Left lobe of liver (tissue), 2 donors: ENCODE data around the gene IGF2. TPM values are rescaled to one million over a fixed set of nuclear protein-coding genes. Genes with fewer than 3 reads are reported as not detected.
A peak's percentile ranks its signal among the peaks of the same experiment; 100 is the strongest.

Experiments used
- ATAC-seq: fragments of 200-7000 bp; cut with Tn5 transposase; one replicate; pipeline ENCODE4 v1.9.1; 2020; ENCODE audit warnings: mild to moderate bottlenecking, moderate library complexity
- DNase-seq: peaks from one replicate; pipeline ENCODE4 v3.0.0-alpha.2; 2020; ENCODE audit warnings: low spot score
- total RNA-seq: library from RNA; stranded (reverse); gene quantifications from one replicate; pipeline ENCODE4 v1.2.1, GENCODE V29; 2021
- donor health status: DM: no; HTN: no; CAD: no; lungs with moderate emphysema.
- donor health status: DM: no; HTN: yes; CAD: no.

IGF2 gene
- total RNA-seq, 1 donor from 2014 or later, result 254 TPM

DNA sequence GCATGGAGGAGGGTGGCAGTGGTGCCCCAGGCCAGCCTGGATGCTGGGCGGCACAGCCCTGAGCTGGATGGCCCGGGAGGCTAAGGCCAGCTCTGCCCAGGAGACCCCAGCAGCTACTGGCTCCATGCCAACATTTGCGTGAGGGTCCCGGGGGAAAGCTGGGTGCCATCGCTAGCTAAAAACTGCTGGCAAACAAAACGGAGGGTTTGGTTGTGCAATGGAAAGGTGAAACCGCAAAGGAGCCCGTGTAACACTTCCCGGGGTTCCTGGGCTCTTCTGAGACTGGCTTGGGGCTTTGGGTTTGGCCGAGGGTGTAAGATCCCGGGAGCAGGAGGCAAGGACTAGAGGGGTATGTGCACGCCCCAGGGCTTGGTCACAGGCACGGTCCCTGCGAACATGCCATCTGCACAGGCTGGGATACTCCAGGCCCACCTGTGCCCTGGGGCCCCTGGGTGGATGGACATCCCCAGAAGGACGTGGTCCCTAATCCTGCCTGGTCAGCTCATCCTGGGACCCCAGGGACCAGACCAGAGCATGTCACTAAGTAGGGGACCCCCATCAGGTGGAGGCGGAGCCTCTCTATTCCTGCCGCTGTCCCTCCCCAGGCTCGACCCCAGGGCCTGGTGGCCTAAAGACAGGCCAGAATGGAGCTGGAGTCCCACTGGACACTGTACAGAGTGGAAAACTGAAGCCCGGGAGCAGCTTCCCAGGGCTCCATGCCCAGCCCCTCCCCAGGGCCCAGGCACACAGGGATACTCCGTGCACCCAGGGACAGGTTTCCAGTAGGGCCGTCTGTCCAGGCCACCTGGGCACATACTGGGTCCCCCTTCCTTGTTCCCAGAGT, 44.6 kb downstream of the IGF2 start:
- DNase-seq (no peak), ATAC-seq (no peak)

DNA sequence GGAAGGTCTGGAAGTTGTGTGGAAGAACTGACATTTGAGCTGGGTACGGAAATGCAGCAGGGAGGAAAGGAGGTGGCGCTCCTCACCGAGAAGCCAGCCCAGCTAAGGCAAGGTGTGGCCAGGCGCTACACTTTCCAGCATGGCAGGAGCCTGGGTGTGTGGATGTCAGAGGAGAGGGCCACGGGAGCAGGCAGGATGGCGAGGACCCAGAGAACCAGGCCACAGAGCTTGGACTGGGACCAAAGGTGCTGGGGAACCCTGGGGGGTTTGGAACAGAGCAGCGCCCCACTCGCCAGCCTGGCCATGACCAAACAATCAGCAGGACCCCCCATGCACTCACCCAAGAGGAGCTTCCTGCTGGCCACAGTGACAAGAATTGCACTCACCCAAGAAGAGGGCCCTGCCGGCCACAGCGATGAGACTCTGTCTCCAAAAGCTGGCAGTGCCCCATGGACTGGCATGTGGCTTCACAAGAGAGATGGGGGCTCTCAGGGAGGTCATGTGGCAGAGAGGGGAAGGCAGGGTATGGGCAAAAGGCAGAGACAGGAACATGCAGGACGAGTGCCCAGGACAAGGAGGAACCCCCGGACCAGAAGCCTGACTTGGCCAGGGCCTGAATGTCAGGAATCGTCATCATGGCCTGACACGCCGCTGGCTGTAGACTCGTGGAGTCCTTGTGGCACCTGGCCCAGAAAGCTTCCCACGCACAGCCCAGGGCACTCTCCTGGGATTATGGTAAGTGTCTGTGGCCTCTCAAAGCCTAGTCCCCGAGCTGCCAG, 45.4 kb downstream of the IGF2 start:
- DNase-seq (peak; percentile 85), ATAC-seq (peak; percentile 54)

DNA sequence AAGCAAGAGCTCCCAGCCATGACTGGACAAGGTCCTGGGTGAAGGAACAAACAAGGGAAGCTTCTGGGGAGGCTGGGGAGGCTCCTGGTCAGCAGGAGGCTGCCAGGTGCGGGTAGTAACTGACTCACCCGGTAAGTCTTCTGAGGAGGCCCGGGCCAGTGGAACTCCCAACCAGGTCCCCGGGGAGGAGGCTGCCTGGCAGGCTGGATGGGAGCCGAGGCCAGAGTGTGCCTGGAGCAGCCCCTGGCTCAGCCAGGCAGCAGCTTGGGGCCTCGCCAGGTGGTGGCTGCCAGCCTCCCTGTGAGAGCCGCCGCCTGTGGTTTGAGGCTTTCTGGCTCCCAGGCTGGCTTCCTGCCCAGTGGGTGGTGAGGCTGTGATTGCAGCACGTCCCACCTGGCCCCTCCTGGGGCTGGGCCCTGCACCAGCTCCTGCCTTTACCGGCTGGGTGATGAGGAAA, 46.2 kb downstream of the IGF2 start:
- DNase-seq, result peak; percentile 98
- peak; percentile 83 for ATAC-seq

DNA sequence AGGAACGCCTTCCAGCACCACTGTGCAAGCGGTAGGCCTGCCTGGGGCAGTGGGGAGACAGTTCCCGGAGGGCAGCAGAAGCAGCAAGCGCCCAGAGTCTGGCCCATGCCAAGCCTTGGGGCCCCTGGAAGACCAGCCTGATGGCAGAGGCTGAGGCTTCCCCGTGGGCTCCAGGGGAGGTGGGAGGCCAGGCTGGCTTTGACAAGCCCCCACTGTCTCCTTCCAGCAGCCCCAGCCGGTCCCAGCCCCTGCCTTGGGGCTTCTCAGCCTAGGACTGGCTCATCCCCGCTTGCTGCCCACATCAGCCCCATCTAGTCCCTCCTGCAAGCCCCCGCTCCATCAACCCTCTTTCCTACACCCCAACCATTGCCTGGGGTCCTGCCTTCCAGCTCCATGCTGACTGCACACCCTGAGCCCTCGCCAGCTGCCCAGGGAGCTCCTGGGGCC, 46.7 kb downstream of the IGF2 start:
- ATAC-seq, result no peak

DNA sequence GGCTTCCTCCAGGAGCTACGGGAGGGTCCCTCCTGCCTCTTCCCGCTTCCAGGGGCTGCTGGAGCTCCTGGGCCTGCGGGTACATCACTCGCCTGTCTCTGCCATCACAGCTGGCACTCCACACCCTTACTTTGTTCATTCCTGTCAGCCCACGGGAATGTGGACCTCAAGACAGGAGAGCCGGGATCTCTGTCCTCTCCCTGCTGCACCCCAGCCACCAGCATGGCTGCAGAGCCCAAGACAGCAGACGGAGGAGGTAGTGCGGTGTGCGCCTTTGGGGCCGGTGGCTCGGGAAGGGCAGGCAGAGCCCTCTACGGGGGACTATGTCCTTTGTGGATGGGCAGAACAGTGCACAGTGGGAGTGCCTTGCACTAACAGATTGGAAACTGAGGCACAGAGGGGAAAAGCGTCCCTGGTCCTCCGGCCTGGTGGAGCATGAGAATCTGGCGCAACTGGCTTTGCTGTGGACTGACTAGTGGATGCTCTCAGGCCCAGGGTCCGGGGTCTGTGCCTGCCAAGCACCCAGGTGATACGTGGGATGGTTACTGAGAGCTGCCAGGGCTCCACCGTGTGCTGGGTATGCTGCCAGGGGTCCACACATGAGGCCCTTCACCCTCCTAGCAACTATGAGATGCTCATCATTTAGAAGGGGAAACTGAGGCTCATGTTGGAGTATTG, 47.3 kb downstream of the IGF2 start:
- DNase-seq (peak; percentile 41), ATAC-seq (no peak)

More for the DNA sequence above, 46.7 kb downstream of the IGF2 start:
- DNase-seq, result no peak

DNA sequence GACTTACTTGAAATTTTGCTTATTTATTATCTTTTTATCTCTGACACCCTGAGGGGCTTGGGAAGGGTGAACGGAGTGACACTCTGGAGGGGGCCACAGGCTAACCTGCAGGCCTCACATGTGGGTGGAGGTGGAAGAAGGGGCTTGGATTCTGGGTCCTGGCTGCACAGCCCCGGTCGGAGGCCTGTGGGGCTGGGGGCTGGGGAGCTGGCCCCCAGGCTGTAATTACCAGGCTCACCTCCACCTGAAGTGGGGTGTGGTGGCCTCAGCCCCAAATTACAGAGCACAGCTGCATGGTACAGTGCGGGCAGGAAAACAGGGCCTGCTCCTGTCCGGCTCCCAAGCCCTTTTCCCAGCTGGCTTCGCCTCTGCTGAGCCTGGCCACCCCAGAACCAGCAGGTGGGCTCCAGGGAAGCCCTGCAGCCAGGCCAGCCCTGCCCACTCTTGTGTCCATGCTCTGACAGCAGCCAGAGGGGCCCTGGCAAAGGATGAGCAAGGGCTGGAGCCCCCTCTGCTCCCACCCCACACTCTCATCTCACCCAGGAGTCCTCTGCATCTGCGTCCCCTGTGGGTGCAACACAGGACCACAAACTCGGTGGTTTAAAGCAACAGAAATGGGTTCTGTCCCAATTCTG, 48.0 kb downstream of the IGF2 start:
- ATAC-seq (no peak), DNase-seq (no peak)

DNA sequence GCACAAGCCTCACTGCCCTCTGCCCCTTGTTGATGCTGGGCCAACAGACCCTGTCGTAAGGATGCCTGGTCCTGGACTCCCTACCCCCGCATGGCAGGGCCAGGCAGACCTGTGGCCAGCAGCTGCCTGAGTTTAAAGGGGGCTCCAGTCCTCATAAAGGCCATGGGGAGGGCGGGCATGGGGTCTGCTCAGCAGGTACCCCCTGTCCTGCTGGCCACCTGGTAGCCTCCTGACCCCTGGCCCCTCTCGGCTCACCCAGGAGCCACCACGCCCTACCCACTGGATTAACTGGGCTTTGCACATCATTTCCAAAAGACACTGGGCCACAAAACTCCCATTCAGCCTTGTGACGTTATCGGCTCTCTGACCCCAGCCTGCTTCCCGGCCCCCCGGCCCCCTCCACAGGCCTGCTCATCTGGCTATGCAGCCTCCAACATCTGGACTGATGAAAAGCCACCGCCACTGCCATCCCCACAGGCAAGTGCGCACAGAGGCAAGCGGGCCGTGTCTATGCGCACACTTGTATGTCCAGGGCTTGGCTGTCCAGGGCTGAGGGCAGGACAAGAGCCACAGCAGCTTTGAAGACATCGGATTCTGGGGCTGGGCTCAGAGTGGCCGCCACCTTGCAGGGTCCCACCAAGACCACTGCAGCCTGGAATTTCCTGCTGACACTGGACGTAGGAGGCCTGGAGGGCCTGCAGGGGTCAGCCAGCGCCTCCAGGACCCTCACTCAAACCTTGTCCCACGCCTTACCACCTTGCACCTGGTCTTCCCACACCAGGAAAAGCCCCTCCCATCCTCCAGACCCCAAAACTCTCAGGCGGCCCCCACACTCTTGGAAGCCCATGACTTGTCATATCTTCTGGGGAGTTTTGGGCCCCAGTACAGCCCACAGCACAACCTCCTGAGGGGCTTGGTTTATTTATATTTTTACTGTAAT, 48.7 kb downstream of the IGF2 start:
- DNase-seq, result no peak
- no peak for ATAC-seq

DNA sequence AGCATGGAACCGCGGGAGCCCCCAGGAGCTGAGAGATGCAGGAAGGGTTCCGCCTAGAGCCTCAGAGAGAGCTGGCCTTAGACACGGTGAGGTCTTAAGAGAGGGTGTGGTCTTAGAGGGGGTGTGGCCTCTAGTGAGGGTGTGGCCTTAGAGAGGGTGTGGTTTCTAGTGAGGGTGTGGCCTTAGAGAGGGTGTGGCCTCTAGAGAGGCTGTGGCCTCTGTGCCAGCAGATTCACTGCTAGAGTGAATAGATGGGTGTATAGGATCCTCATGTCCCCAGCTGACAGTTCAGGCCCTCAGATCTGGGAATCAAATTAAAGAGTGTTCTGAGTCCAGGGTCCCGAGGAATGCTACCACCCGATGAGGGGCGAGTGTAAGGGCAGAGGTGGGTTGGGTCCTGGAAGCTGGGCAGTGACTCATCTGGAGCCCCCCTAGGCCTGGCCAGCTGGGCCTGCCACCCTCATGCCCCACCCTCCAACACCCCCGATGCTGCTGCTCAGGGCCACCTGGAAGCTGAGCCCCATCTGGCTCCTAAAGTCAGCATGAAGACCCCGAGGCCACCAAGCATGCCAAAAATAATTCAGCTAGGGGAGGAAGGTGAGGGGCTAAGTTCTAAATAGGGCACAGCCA, 49.5 kb downstream of the IGF2 start:
- DNase-seq (no peak), ATAC-seq (no peak)

DNA sequence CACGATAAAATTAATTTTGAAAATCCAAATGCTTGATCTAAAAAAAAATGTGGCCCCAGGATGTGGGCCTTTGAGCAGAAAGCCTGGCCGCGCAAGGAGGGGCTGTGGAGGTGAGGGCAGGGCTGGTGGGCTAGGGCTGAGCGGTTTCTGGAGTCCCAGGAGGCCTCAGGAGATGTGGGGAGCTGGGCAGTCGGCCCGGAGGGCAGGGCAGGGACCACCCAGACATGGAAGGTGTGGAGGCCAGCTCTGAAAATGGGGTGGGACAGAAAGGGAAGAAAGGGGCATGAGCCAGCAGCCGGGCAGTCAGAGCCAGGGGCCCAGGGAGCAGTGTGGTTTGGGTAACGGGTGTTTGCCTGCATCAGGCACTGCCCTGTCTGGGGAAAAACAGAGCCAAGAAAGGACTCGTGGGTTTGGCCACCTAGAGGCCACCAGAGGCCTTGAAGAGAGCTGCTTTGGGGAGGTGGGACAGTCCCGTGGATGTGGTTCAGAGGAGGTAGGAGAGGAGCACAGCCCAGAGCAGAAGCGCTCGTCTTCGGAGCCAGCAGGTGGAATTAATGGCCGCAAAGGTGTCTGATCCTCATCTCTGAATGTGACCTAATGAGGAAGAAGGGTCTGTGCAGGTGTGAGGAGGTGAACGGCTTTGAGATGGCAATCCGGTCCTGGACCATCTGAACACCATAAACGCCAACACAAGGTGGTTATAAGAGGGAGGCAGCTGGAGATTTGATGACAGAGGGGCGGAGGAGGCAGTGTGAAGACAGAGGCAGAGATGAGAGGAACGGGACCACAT, 50.2 kb downstream of the IGF2 start:
- DNase-seq (no peak), ATAC-seq (no peak)

DNA sequence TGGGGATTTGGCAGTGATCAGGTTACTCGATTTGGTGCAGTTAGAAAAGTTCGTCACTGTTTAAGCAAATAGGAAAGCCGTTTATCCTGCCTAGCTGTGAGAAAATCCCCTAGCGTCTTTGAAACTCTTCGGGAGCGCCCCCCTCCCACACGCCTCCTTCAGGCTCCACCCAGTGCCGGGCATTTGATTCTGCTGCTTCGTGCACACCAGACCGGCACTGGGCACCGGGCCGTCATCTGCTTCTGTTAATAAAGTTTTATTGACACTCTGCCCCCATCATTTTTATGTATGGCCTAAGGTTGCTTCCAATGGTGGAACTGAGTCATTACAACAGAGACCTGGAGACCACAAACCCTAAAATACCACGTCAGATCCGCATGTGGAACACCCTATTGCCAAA, 50.9 kb downstream of the IGF2 start:
- DNase-seq, result no peak
- ATAC-seq, result no peak

DNA sequence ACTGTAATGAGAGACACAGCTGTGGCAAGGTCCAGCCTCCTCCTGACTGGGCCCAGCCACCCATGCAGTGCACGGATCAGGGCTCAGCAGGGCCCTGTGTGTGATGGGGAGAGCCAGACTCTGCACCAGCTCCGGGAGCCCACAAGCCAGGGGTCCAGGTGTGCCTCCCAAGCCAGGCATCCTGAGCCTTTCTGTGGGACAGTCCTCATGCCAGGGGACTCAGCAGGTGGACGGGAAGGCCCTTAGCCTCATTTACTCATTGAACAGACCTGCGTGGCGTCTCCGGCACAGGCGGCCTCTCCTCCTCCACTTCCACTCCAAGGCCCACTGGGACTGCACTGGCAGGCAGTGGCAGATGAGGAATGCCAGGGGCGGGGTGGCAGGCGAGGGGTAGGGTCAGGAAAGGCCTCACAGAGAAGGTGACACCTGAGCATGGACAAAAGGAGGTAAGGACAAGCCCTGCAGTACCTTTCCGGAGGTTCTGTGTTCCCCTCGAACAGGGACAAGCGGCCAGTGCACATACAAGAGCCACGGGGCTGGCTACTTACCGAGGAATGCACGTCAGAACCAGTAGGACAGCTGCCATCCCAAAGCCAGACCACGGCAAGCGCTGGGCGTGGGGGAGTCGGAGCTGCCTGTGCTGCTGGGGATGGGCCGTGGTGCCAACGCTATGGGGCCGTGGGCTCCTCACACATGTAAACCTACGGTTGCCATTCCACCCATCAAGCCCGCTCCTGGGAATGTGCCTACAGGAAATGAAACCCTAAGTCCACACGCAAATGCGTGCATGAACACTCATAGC, 52.7 kb downstream of the IGF2 start:
- no peak for ATAC-seq
- no peak for DNase-seq

DNA sequence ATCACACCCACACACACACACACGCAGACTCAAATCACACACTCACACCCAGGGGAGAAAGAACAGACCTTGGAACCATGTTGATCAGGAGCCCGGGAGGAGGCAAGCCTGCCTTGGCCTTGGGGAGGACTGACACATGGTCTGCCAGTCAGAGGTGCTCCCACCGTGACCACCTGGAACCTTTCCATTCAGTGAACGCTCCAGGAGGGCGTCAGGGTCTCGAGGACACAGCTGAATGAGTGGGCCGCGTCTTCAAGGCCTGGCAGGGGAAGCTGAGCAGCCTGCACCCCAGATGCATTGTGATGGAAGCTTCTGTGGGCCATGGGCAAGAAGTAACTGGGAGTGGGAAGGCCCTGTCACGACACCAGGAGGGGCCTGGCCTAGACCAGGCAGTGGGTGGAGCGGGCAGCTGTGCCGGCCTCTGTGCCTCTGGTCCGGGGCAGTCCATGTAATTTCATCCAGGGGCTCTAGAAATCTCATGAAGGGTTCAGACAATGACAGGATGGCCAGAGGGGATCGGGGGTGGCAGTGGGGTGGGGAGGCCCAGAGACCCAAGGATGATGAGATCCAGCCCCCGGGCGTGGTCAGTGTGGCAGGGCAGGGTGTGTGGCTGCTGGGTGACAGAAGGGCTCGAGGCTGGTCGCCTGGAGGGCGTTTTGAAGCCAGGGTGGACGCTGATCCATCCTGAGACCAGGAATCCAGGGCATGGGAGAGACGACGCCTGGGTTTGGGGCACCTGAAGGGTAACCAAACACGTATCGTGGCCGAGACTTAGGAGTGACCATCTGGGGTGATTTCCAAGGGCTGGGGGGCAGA, 53.7 kb downstream of the IGF2 start:
- ATAC-seq, result no peak
- no peak for DNase-seq

DNA sequence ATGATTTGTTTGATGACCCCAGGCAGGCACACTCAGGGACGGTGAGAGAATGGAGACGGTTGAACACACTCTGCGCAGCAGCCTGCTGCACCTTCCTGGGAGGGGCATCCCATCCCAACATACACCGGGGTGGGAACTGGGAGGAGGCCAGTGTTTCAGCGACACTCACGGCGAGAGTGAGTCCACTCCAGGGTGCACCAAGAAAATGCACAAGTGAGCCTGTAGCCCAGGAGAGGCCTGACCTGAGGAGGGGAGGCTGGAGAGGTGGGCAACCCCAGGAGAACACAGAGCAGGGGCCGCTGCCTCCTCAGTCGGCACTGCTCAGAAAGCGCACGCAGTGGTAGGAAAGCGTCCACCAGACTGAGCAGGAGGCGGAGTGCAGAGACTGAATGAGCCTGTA, 54.5 kb downstream of the IGF2 start:
- no peak for DNase-seq
- no peak for ATAC-seq
